Measurements from ENCODE around the gene SPAG9.

The SPAG9 gene

GRCh38 chr17:51006601-51007000 is 114.1 kb downstream of the SPAG9 start:
- Histone ChIP-seq H3K36me3 (ENCODE audit: insufficient read depth, low read length) (peaks cover 86% of the 10 kb centered on the region), H3K4me1 (ENCODE audit: insufficient read depth, low read length) (no peaks in the 10 kb centered on the region), H2AFZ (ENCODE audit: low read depth, low read length) (no peak overlapping the region), H3K27me3 (ENCODE audit: insufficient read depth, low read length) (no peaks in the 10 kb centered on the region), H3K9me3 (ENCODE audit: low read length) (no peaks in the 10 kb centered on the region), H3K4me3 (ENCODE audit: low read length) (no peak overlapping the region)

GRCh38 chr17:51005768-51006167 is 114.9 kb downstream of the SPAG9 start:
- H3K36me3 ChIP-seq (ENCODE audit: insufficient read depth, low read length) = peaks cover 88% of the 10 kb centered on the region
- no peaks in the 10 kb centered on the region for H3K27me3 ChIP-seq (ENCODE audit: insufficient read depth, low read length)
- H3K4me3 ChIP-seq (ENCODE audit: low read length) = no peak overlapping the region
- no peak overlapping the region for H2AFZ ChIP-seq (ENCODE audit: low read depth, low read length)
- no peaks in the 10 kb centered on the region for H3K4me1 ChIP-seq (ENCODE audit: insufficient read depth, low read length)
- no peaks in the 10 kb centered on the region for H3K9me3 ChIP-seq (ENCODE audit: low read length)

- no peak overlapping the region for H2AFZ ChIP-seq (ENCODE audit: low read depth, low read length)
- no peaks in the 10 kb centered on the region for H3K9me3 ChIP-seq (ENCODE audit: low read length)
- H3K4me3 ChIP-seq (ENCODE audit: low read length) = no peak overlapping the region
- H3K36me3 ChIP-seq (ENCODE audit: insufficient read depth, low read length) = peaks cover 91% of the 10 kb centered on the region
- H3K27me3 ChIP-seq (ENCODE audit: insufficient read depth, low read length) = no peaks in the 10 kb centered on the region
- no peaks in the 10 kb centered on the region for H3K4me1 ChIP-seq (ENCODE audit: insufficient read depth, low read length)
Observed at GRCh38 chr17:51004249-51004648, 116.4 kb downstream of the SPAG9 start.

- no peak overlapping the region for H3K4me3 ChIP-seq (ENCODE audit: low read length)
- H3K9me3 ChIP-seq (ENCODE audit: low read length) = no peaks in the 10 kb centered on the region
- no peak overlapping the region for H2AFZ ChIP-seq (ENCODE audit: low read depth, low read length)
- H3K4me1 ChIP-seq (ENCODE audit: insufficient read depth, low read length) = no peaks in the 10 kb centered on the region
- peaks cover 96% of the 10 kb centered on the region for H3K36me3 ChIP-seq (ENCODE audit: insufficient read depth, low read length)
- H3K27me3 ChIP-seq (ENCODE audit: insufficient read depth, low read length) = no peaks in the 10 kb centered on the region
Observed at GRCh38 chr17:51000835-51001638, 119.6 kb downstream of the SPAG9 start.

DNA sequence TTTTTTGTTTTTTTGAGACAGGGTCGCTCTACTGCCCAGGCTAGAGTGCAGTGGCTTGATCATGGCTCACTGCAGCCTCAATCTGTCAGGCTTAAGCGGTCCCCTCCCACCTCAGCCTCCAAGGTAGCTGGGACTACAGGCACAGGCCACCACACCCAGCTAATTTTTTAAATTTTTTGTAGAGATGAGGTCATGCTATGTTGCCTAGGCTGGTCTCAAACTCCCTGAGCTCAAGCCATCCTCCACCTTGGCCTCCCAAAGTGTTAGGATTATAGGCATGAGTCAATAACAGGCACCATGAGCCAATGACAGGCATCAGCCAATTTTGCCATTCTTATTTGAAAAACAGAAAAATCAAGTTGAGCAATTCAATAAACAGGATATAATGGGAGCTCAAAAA is 125.0 kb downstream of the SPAG9 start:
- Histone ChIP-seq H3K27me3 (ENCODE audit: insufficient read depth, low read length) (no peaks in the 10 kb centered on the region), H3K36me3 (ENCODE audit: insufficient read depth, low read length) (peaks cover 90% of the 10 kb centered on the region), H3K4me1 (ENCODE audit: insufficient read depth, low read length) (no peaks in the 10 kb centered on the region), H2AFZ (ENCODE audit: low read depth, low read length) (no peak overlapping the region), H3K9me3 (ENCODE audit: low read length) (no peaks in the 10 kb centered on the region), H3K4me3 (ENCODE audit: low read length) (no peak overlapping the region)

GRCh38 chr17:50993544-50993943 is 127.1 kb downstream of the SPAG9 start:
- Histone ChIP-seq H3K4me3 (ENCODE audit: low read length) (no peak overlapping the region), H3K27me3 (ENCODE audit: insufficient read depth, low read length) (no peaks in the 10 kb centered on the region), H3K36me3 (ENCODE audit: insufficient read depth, low read length) (peaks cover 91% of the 10 kb centered on the region)

DNA sequence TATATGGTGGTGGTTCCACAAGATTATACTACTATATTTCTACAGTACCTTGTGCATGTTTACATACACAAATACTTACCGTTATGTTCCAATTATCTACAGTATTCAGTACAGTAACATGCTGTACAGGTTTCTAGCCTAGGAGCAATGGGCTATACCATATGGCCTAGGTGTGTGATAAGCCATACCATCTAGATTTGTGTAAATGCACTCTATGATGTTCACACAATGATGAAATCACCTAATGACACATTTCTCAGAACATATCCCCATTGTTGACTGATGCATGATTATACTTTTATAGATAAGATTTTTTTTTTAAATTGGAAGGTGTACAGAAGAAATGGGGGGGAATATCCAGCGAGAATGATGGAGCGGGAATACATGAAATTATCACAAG is 131.5 kb downstream of the SPAG9 start:
- Histone ChIP-seq H3K4me1 (ENCODE audit: insufficient read depth, low read length) (no peaks in the 10 kb centered on the region), H2AFZ (ENCODE audit: low read depth, low read length) (no peak overlapping the region), H3K4me3 (ENCODE audit: low read length) (no peak overlapping the region), H3K36me3 (ENCODE audit: insufficient read depth, low read length) (peaks cover 84% of the 10 kb centered on the region), H3K9me3 (ENCODE audit: low read length) (no peaks in the 10 kb centered on the region), H3K27me3 (ENCODE audit: insufficient read depth, low read length) (no peaks in the 10 kb centered on the region)

More at GRCh38 chr17:50993544-50993943, 127.1 kb downstream of the SPAG9 start:
- H2AFZ ChIP-seq (ENCODE audit: low read depth, low read length) = no peak overlapping the region
- H3K9me3 ChIP-seq (ENCODE audit: low read length) = no peaks in the 10 kb centered on the region
- no peaks in the 10 kb centered on the region for H3K4me1 ChIP-seq (ENCODE audit: insufficient read depth, low read length)

DNA sequence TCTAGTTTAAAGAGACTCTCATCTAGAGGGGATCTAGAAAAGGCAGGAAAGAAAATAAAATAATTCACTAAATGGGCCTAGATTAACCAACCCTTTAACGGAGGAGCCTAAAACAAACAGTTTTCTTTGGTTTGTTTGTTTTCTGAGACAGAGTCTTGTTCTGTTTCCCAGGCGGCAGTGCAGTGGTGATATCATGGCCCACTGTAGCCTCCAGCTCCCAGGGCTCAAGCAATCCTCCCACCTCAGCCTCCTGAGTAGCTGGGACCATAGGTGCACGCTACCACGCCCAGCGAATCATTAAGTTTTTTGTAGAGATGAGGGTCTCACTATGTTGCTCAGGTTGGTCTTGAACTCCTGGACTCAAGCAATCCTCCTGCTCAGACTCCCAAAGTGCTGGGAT is 132.2 kb downstream of the SPAG9 start:
- Histone ChIP-seq H3K36me3 (ENCODE audit: insufficient read depth, low read length) (peaks cover 84% of the 10 kb centered on the region), H3K4me3 (ENCODE audit: low read length) (no peak overlapping the region), H2AFZ (ENCODE audit: low read depth, low read length) (no peak overlapping the region), H3K27me3 (ENCODE audit: insufficient read depth, low read length) (no peaks in the 10 kb centered on the region), H3K4me1 (ENCODE audit: insufficient read depth, low read length) (no peaks in the 10 kb centered on the region), H3K9me3 (ENCODE audit: low read length) (no peaks in the 10 kb centered on the region)

DNA sequence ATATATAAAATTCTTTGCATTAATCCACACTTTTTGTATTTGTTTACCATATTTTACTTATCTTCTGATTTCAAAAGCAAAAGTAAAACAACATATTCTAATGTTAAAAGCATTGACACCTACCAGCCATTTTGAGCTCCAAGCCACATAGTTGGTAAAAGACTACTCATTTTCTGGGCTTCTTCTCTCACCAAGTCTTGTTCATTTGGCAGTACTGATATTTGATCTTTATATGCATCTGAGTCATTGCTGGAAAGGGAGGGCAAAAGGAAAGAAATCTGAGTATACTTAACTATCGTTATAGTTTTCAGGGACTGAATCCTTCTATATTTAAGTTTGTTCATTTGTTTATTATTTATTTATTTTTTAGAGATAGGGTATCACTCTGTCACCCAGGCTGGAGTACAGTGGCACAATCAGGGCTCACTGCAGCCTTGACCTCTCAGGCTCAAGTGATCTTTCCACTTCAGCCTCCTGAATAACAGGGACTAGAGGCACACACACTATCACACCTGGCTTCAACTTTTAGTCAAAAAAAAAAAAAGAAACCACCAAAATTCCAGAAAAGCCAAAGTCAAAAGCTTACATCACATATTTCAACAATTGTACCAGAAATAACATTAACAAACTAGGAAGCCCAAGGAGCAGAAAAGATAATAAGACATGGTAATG is 133.5 kb downstream of the SPAG9 start:
- Histone ChIP-seq H2AFZ (ENCODE audit: low read depth, low read length) (no peak overlapping the region), H3K27me3 (ENCODE audit: insufficient read depth, low read length) (no peaks in the 10 kb centered on the region), H3K9me3 (ENCODE audit: low read length) (no peaks in the 10 kb centered on the region), H3K36me3 (ENCODE audit: insufficient read depth, low read length) (peaks cover 85% of the 10 kb centered on the region), H3K4me3 (ENCODE audit: low read length) (no peak overlapping the region), H3K4me1 (ENCODE audit: insufficient read depth, low read length) (no peaks in the 10 kb centered on the region)

GRCh38 chr17:50981279-50981678 is 139.4 kb downstream of the SPAG9 start:
- Histone ChIP-seq H3K4me3 (ENCODE audit: low read length) (no peak overlapping the region), H2AFZ (ENCODE audit: low read depth, low read length) (no peak overlapping the region), H3K9me3 (ENCODE audit: low read length) (no peaks in the 10 kb centered on the region), H3K36me3 (ENCODE audit: insufficient read depth, low read length) (peaks cover 96% of the 10 kb centered on the region), H3K4me1 (ENCODE audit: insufficient read depth, low read length) (no peaks in the 10 kb centered on the region), H3K27me3 (ENCODE audit: insufficient read depth, low read length) (no peaks in the 10 kb centered on the region)

GRCh38 chr17:50979524-50979927 is 141.1 kb downstream of the SPAG9 start:
- H3K36me3 ChIP-seq (ENCODE audit: insufficient read depth, low read length) = peaks cover 95% of the 10 kb centered on the region
- H3K9me3 ChIP-seq (ENCODE audit: low read length) = no peaks in the 10 kb centered on the region
- no peak overlapping the region for H3K4me3 ChIP-seq (ENCODE audit: low read length)
- H3K4me1 ChIP-seq (ENCODE audit: insufficient read depth, low read length) = no peaks in the 10 kb centered on the region
- H2AFZ ChIP-seq (ENCODE audit: low read depth, low read length) = no peak overlapping the region
- no peaks in the 10 kb centered on the region for H3K27me3 ChIP-seq (ENCODE audit: insufficient read depth, low read length)

DNA sequence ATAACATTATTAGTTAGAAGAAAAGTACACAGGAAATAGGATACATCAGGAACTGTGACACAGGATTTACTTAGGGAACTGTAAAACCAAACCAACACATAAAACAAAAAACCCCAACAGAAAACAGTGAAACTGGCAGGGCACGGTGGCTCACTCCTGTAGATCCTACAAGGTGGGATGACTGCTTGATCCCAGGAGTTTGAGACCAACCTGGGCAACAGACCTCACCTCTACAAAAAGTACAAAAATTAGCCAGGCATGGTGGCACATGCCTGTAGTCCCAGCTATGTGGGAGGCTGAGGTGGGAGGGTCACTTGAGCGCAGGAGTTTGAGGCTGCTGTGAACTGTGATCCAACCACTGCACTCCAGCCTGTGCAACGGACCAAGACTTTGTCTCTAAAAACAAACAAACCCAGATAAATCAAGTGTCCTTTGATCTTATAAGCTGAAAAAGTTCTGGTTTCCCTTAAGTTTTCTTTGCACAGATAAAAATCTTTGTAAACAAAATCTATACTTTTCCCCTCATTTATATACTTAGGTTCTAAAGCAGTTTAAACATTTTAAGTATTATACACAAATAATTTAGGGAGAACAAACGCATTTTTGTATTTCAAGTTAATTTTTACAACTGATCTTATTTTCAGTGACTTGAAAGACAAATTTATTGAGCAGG is 143.0 kb downstream of the SPAG9 start:
- H2AFZ ChIP-seq (ENCODE audit: low read depth, low read length) = no peak overlapping the region
- no peaks in the 10 kb centered on the region for H3K9me3 ChIP-seq (ENCODE audit: low read length)
- H3K4me3 ChIP-seq (ENCODE audit: low read length) = no peak overlapping the region
- H3K4me1 ChIP-seq (ENCODE audit: insufficient read depth, low read length) = no peaks in the 10 kb centered on the region
- no peaks in the 10 kb centered on the region for H3K27me3 ChIP-seq (ENCODE audit: insufficient read depth, low read length)
- H3K36me3 ChIP-seq (ENCODE audit: insufficient read depth, low read length) = peaks cover 96% of the 10 kb centered on the region

DNA sequence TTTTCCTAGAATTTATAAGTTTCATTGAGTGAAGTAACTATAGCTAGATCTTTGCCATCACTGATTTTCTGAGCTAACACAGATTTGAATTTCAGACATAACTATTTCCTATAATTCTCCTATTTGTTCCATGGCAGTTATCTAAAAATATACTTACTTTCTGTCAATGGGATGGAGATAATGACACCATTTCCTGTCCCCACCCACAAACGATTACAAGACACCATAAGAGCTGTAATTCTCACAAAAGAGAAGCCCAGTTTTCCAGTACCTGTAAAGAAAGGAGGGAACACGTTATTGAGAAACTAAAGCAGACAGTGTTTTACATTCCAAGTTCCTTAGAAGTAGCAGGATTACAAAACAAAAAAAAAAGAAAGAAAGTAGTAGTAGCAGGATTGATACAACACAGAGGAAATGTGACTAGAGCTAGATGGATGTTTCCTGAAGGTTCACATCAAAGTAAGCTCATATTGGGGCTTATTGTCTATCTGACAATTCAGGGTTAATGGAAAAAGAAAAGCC is 143.7 kb downstream of the SPAG9 start:
- Histone ChIP-seq H3K9me3 (ENCODE audit: low read length) (no peaks in the 10 kb centered on the region), H2AFZ (ENCODE audit: low read depth, low read length) (no peak overlapping the region), H3K4me1 (ENCODE audit: insufficient read depth, low read length) (no peaks in the 10 kb centered on the region), H3K27me3 (ENCODE audit: insufficient read depth, low read length) (no peaks in the 10 kb centered on the region), H3K36me3 (ENCODE audit: insufficient read depth, low read length) (peaks cover 94% of the 10 kb centered on the region), H3K4me3 (ENCODE audit: low read length) (no peak overlapping the region)
